Ascending aorta (tissue), 2 donors: ENCODE results near the gene NOTCH1. TPM values are rescaled to one million over a fixed set of nuclear protein-coding genes. Genes with fewer than 3 reads are reported as not detected.
A peak's percentile ranks its signal among the peaks of the same experiment; 100 is the strongest.
"Not testable (repeated sequence)": the region's sequence is repeated elsewhere in the genome, so short reads cannot be mapped to it uniquely, and the experiment has no call there.

Experiments used
- DNase-seq, 2 donors: peaks; one replicate each; pipeline ENCODE4 v3.0.0-alpha.2; 2019; ENCODE audit warnings: low spot score in 2 of 2
- H3K27ac ChIP-seq, 2 donors: fragments of 200-600 bp; sonication (generic); one replicate each; pipeline ENCODE4 v1.5.1; 2016 to 2017; ENCODE audit warnings: mild to moderate bottlenecking in 1 of 2
- H3K27me3 ChIP-seq: fragments of 200-600 bp; sonication (generic); one replicate; pipeline ENCODE4 v1.5.1; 2017
- H3K36me3 ChIP-seq, 2 donors: fragments of 200-600 bp; sonication (generic); one replicate each; pipeline ENCODE4 v1.5.1; 2016
- H3K4me1 ChIP-seq, 2 donors: fragments of 200-600 bp; sonication (generic); one replicate each; pipeline ENCODE4 v1.5.1; 2016 to 2017; ENCODE audit warnings: mild to moderate bottlenecking in 1 of 2
- H3K4me3 ChIP-seq, 2 donors: fragments of 200-600 bp; sonication (generic); one replicate each; pipeline ENCODE4 v1.5.1; 2016 to 2017; ENCODE audit warnings: mild to moderate bottlenecking in 1 of 2
- H3K9me3 ChIP-seq, 2 donors: fragments of 200-600 bp; sonication (generic); one replicate each; pipeline ENCODE4 v1.5.1; 2016
- intact Hi-C: fragments of 100-400 bp; cut with DNase I; formaldehyde crosslinking; loops from one replicate; pipeline ENCODE4 v1.15.1; 2023
- total RNA-seq: library from RNA; depleted of rRNA; stranded (reverse); fragments of >200 nt; gene quantifications from one replicate; pipeline ENCODE4 v1.1.0, GENCODE V29; 2016
- TF ChIP-seq, protein P1 (sequence below), 3 experiments: fragments of 200-600 bp in 2 of 3; fragments of 450-650 bp in 1 of 3; sonication (generic) in 2 of 3; IDR thresholded peaks; one replicate each; pipeline ENCODE4 v1.5.1; 2016 to 2019; ENCODE audit warnings: antibody characterized with exemption in 3 of 3, mild to moderate bottlenecking in 1 of 3, moderate library complexity in 1 of 3

Gene NOTCH1
- total RNA-seq, 1 donor from 2014 or later = 120 TPM

GRCh38 chr9:136564379-136564988 lies 18.6 kb upstream of the NOTCH1 start:
- Histone ChIP-seq H3K27ac (peak overlapping the region; percentile 61 to 65), H3K4me1 (peaks cover 16 to 39% of the 10 kb centered on the region in 2 donors), H3K27me3 (no peaks in the 10 kb centered on the region), H3K9me3 (no peaks in the 10 kb centered on the region), H3K4me3 (no peak overlapping the region), H3K36me3 (no peaks in the 10 kb centered on the region)
- TF ChIP-seq, protein P1, sequence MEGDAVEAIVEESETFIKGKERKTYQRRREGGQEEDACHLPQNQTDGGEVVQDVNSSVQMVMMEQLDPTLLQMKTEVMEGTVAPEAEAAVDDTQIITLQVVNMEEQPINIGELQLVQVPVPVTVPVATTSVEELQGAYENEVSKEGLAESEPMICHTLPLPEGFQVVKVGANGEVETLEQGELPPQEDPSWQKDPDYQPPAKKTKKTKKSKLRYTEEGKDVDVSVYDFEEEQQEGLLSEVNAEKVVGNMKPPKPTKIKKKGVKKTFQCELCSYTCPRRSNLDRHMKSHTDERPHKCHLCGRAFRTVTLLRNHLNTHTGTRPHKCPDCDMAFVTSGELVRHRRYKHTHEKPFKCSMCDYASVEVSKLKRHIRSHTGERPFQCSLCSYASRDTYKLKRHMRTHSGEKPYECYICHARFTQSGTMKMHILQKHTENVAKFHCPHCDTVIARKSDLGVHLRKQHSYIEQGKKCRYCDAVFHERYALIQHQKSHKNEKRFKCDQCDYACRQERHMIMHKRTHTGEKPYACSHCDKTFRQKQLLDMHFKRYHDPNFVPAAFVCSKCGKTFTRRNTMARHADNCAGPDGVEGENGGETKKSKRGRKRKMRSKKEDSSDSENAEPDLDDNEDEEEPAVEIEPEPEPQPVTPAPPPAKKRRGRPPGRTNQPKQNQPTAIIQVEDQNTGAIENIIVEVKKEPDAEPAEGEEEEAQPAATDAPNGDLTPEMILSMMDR (IDR thresholded peaks at IDR 0.05) = peak in 1 of 3 experiments; percentile 31
- intact Hi-C loops = no loop called here
- peak in 1 of 2 donors; percentile 59 for DNase-seq

DNA sequence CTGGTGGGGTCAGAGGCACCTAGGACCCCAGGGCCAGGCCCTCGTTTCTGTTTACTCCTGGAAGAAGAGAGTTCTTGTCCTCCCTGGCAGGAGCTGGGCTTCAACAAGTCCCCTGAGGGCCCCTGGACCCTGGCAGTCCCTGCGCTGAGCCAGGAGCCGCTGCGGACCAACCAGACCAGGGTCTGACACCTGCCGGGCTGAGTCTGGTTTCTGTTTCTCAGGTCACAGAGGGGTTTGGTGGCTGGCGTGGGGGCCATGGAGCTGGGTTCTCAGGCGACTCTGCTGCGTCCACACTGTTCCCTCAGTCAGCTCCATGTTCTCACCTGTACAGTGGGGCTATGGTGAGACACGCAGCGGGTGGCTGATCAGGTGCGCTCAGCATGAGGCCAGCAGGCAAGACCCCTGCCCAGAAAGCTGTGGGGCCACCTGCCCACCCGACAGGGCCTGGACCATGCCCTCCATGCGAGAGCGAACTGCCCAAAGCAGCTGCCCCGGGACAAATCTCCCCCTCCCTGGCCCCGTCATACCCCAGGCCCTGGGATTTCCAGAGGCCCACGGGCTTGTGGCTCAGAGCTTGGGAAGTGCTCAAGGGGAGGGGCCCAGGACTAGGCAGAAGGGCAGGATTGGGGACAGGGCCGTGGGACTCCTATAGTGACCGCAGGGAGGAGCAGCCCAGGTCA lies 17.9 kb upstream of the NOTCH1 start:
- TF ChIP-seq, protein P1 (IDR thresholded peaks at IDR 0.05) = no peak
- no peak for DNase-seq
- Histone ChIP-seq H3K27me3 (no peaks in the 10 kb centered on the region), H3K4me3 (no peak overlapping the region), H3K9me3 (no peaks in the 10 kb centered on the region), H3K4me1 (peaks cover 16 to 35% of the 10 kb centered on the region in 2 donors), H3K36me3 (no peaks in the 10 kb centered on the region), H3K27ac (no peak overlapping the region)
- intact Hi-C loops = no loop called here

DNA sequence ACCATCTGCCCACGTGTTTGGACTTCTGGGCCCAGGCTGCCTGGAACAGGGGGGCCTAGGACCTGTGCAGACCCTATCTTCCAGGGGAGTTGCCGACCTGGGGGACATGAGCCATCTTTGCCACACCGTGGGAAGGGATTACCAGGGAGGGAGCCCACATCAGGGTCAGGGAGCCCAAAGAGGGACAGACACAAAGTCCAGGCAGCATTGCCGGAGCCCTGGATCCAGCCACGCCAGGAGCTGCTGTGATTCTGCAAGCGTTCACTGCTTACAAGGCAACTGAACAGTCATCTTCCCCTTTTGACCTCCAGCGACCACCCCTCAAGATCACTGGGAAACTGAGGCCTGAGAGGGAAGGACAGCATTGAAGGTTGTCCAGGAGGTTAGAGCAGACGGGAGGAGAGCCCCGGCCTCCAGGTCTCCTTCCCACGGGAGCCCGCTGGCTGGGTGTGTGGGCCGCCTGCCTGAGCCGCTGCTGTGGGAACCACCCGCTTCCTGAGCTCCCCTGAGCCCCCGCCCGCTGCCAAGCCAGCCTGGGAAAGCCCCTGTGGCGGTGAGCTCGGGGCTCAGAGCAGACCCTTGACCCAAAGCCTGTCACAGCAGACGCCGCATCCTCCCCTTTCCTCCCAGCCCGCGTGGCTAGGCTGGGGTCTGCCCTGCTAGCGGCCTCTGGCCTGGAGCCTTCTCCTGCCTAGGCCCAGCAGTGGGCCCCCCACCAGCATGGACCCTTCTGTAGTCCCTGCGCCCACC lies 17.1 kb upstream of the NOTCH1 start:
- TF ChIP-seq, protein P1 (IDR thresholded peaks at IDR 0.05) = no peak
- H3K27me3 ChIP-seq = no peaks in the 10 kb centered on the region
- no peak overlapping the region for H3K27ac ChIP-seq
- DNase-seq = no peak
- no peak overlapping the region for H3K4me3 ChIP-seq
- no peaks in the 10 kb centered on the region for H3K9me3 ChIP-seq
- intact Hi-C loops = no loop called here
- no peaks in the 10 kb centered on the region for H3K36me3 ChIP-seq
- H3K4me1 ChIP-seq = peaks cover 11 to 26% of the 10 kb centered on the region in 2 donors

DNA sequence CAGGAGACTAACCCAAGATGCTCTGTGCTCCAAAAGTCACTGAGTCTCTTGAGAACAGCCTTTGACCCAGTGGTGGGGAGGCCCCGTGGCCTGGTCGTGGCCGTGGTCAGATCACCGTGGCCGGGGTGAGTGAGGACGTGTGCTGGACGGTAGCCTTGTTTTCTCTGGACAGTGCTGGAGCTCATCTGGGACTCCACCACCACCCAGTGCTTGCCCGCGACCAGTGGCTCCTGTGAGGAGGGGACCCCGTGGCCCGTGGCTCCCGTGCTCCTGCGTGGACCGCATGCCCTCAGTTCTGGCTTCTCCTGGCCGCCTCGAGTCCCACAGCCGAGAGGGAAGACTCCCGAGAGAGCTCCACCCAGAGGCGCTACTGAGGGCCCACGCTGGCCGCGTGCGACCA lies 15.9 kb upstream of the NOTCH1 start:
- Histone ChIP-seq H3K9me3 (no peaks in the 10 kb centered on the region), H3K4me1 (peaks cover 6 to 25% of the 10 kb centered on the region in 2 donors), H3K36me3 (no peaks in the 10 kb centered on the region), H3K4me3 (no peak overlapping the region), H3K27me3 (no peaks in the 10 kb centered on the region), H3K27ac (no peak overlapping the region)
- intact Hi-C loops = no loop called here
- TF ChIP-seq, protein P1 (IDR thresholded peaks at IDR 0.05) = no peak
- no peak for DNase-seq

DNA sequence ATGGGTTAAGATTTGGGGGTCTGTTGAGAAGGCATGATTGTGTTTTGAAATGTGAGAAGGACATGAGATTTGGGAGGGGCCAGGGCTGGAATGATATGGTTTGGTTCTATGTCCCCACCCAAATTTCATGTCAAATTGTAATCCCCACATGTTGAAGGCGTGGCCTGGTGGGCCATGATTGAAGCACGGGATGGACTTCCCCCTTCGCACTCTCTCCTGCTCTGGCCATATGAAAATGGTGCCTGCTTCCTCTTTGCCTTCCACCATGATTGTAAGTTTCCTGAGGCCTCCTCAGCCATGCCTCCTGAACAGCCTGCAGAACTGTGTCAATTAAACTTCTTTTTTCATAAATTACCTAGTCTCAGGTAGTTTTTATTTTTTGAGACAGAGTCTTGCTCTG lies 14.7 kb upstream of the NOTCH1 start:
- Histone ChIP-seq H3K4me3 (no peak overlapping the region), H3K4me1 (peaks cover 6 to 17% of the 10 kb centered on the region in 2 donors), H3K36me3 (no peaks in the 10 kb centered on the region), H3K27ac (no peak overlapping the region), H3K9me3 (no peaks in the 10 kb centered on the region), H3K27me3 (no peaks in the 10 kb centered on the region)
- TF ChIP-seq, protein P1 (IDR thresholded peaks at IDR 0.05) = no peak
- intact Hi-C loops = no loop called here
- no peak for DNase-seq

- H3K4me1 ChIP-seq, H3K27ac ChIP-seq, H3K36me3 ChIP-seq, H3K9me3 ChIP-seq, H3K27me3 ChIP-seq, intact Hi-C loops, DNase-seq, H3K4me3 ChIP-seq: not testable (repeated sequence)
These were observed 13.5 kb upstream of the NOTCH1 start for GRCh38 chr9:136559371-136559770.

GRCh38 chr9:136558846-136559245 lies 13.0 kb upstream of the NOTCH1 start:
- H3K27ac ChIP-seq = peak overlapping the region; percentile 41 to 48
- intact Hi-C loops = not testable (repeated sequence)

More at GRCh38 chr9:136558846-136559245, 13.0 kb upstream of the NOTCH1 start:
- not testable (repeated sequence) for H3K4me1 ChIP-seq, H3K4me3 ChIP-seq, H3K9me3 ChIP-seq, H3K27me3 ChIP-seq, DNase-seq, H3K36me3 ChIP-seq
